ENCODE measurements around the gene EXOC4. TPM values are rescaled to one million over a fixed set of nuclear protein-coding genes. Genes with fewer than 3 reads are reported as not detected.

EXOC4 gene
- total and polyA plus RNA-seq, 12 donors = 7.5 to 41.7 (median 34.6) TPM

DNA sequence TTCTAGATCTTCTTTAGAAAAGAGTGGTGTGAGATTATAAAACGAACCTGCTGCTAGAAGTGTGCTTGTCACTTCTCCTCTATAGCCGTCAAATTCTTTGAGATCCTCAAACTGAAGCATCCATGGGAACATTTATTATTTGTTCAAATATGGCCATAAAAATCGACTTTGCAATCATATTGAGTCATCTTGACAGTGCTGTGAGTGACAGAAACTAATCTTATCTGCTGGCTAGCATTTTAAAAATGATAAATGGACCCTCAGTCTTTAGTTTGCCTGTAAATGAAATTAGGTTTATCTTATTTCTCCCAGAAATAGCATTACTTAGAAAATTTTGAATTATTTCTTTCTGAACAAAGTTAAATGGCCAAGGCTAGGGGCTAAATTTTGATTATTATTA is 290.8 kb downstream of the EXOC4 start:
- no peaks in the 10 kb centered on the region for H3K4me1 ChIP-seq
- intact Hi-C loops (cut with DNase I) = no loop called here
- H3K36me3 ChIP-seq = no peaks in the 10 kb centered on the region
- H3K27ac ChIP-seq = no peak overlapping the region
- no peaks in the 10 kb centered on the region for H3K27me3 ChIP-seq
- H3K4me3 ChIP-seq = no peak overlapping the region
- TF ChIP-seq, protein P1, sequence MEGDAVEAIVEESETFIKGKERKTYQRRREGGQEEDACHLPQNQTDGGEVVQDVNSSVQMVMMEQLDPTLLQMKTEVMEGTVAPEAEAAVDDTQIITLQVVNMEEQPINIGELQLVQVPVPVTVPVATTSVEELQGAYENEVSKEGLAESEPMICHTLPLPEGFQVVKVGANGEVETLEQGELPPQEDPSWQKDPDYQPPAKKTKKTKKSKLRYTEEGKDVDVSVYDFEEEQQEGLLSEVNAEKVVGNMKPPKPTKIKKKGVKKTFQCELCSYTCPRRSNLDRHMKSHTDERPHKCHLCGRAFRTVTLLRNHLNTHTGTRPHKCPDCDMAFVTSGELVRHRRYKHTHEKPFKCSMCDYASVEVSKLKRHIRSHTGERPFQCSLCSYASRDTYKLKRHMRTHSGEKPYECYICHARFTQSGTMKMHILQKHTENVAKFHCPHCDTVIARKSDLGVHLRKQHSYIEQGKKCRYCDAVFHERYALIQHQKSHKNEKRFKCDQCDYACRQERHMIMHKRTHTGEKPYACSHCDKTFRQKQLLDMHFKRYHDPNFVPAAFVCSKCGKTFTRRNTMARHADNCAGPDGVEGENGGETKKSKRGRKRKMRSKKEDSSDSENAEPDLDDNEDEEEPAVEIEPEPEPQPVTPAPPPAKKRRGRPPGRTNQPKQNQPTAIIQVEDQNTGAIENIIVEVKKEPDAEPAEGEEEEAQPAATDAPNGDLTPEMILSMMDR (IDR thresholded peaks at IDR 0.05) = no peak
- H3K9me3 ChIP-seq = no peaks in the 10 kb centered on the region
- 78 to 81% methylated on average over 3 of the region's 3 CpGs for WGBS, 2 donors
- no peak for DNase-seq
- no peak for ATAC-seq

- H3K27ac ChIP-seq = no peak overlapping the region
Observed at GRCh38 chr7:133545618-133546017, 292.7 kb downstream of the EXOC4 start.

GRCh38 chr7:133547981-133548380 is 295.1 kb downstream of the EXOC4 start:
- H3K27ac ChIP-seq = no peak overlapping the region
- peaks cover 0 to 7% (median 0%) of the 10 kb centered on the region in 9 donors for H3K4me1 ChIP-seq
- WGBS, 2 donors = 92 to 95% methylated on average over 4 of the region's 4 CpGs
- ATAC-seq (no peak), DNase-seq (no peak)
- H3K9me3 ChIP-seq = no peaks in the 10 kb centered on the region
- H3K27me3 ChIP-seq = no peaks in the 10 kb centered on the region
- no peak overlapping the region for H3K4me3 ChIP-seq
- intact Hi-C loops (cut with DNase I) = no loop called here
- TF ChIP-seq, protein P1 (IDR thresholded peaks at IDR 0.05) = no peak
- no peaks in the 10 kb centered on the region for H3K36me3 ChIP-seq

More at GRCh38 chr7:133545618-133546017, 292.7 kb downstream of the EXOC4 start:
- no peak for ATAC-seq
- Histone ChIP-seq H3K4me1 (peaks cover 0 to 7% (median 0%) of the 10 kb centered on the region in 9 donors), H3K9me3 (no peaks in the 10 kb centered on the region), H3K27me3 (no peaks in the 10 kb centered on the region), H3K36me3 (no peaks in the 10 kb centered on the region), H3K4me3 (no peak overlapping the region)
- TF ChIP-seq, protein P1 (IDR thresholded peaks at IDR 0.05) = no peak
- WGBS, 2 donors = 89 to 98% methylated on average over 1 of the region's 1 CpG
- intact Hi-C loops (cut with DNase I) = no loop called here
- no peak for DNase-seq

GRCh38 chr7:133549633-133550032 is 296.8 kb downstream of the EXOC4 start:
- ATAC-seq = no peak
- TF ChIP-seq, protein P1 (IDR thresholded peaks at IDR 0.05) = no peak
- intact Hi-C loops (cut with DNase I) = no loop called here
- no peaks in the 10 kb centered on the region for H3K9me3 ChIP-seq
- H3K4me3 ChIP-seq = no peak overlapping the region
- no peak for DNase-seq
- 80 to 98% methylated on average over 1 of the region's 1 CpG for WGBS, 2 donors
- no peaks in the 10 kb centered on the region for H3K36me3 ChIP-seq
- peaks cover 0 to 7% (median 0%) of the 10 kb centered on the region in 9 donors for H3K4me1 ChIP-seq
- no peaks in the 10 kb centered on the region for H3K27me3 ChIP-seq
- H3K27ac ChIP-seq = no peak overlapping the region

Data from heart right ventricle (tissue), 16 donors.